ENCODE results near the gene CCDC107. TPM values are rescaled to one million over a fixed set of nuclear protein-coding genes. Genes with fewer than 3 reads are reported as not detected.

The CCDC107 gene
- total RNA-seq, 1 experiment from 2014 or later, result 12.0 TPM

- H3K79me1 ChIP-seq (ENCODE audit: insufficient read depth, low read depth, low read length, poor library complexity, severe bottlenecking), result no peaks in the 10 kb centered on the region
- peaks cover 0 to 49% (median 40%) of the 10 kb centered on the region in 3 experiments for H3K36me3 Mint-ChIP-seq (ENCODE audit: insufficient read depth in 1 of 3, low read depth in 3 of 3)
- WGBS (ENCODE audit: extremely low coverage, insufficient read length, low lambda C conversion rate), result no CpG with 5 or more reads among the region's 26 CpGs
- no peak overlapping the region for H3K56ac ChIP-seq (ENCODE audit: insufficient read length, low read depth, low read length)
- H3K4me1 ChIP-seq (ENCODE audit: insufficient read depth, low read length), result no peaks in the 10 kb centered on the region
- no peak overlapping the region for H3K18ac ChIP-seq (ENCODE audit: insufficient read length, low read depth, low read length)
- H3K4me2 ChIP-seq (ENCODE audit: insufficient read depth, insufficient read length, low read length), result no peak overlapping the region
- H3K4ac ChIP-seq (ENCODE audit: low read depth, low read length), result no peak overlapping the region
- no peaks in the 10 kb centered on the region for H3K9me3 Mint-ChIP-seq
- no peaks in the 10 kb centered on the region for H3K79me2 ChIP-seq (ENCODE audit: insufficient read depth, low read length)
- H2BK12ac ChIP-seq (ENCODE audit: insufficient read length, low read depth, low read length), result no peak overlapping the region
- no peak overlapping the region for H3K23ac ChIP-seq (ENCODE audit: insufficient read length, low read depth, low read length)
- no peak for DNase-seq
- H3K27ac ChIP-seq (ENCODE audit: insufficient read length, low read depth, low read length), result no peak overlapping the region
- H4K5ac ChIP-seq (ENCODE audit: insufficient read length, low read depth, low read length), result no peak overlapping the region
- no peak overlapping the region for H2BK120ac ChIP-seq (ENCODE audit: low read depth, low read length, poor library complexity, severe bottlenecking)
- no peak overlapping the region for H3T11ph ChIP-seq (ENCODE audit: low read length)
- H3K14ac ChIP-seq (ENCODE audit: insufficient read depth, low read length), result no peak overlapping the region
- H3K4me3 Mint-ChIP-seq, result no peak overlapping the region
- H3K9ac ChIP-seq (ENCODE audit: extremely low read depth, insufficient read length, low read length), result no peak overlapping the region
- H4K8ac ChIP-seq (replicated peaks; ENCODE audit: insufficient read length, low read depth, low read length), result no peak overlapping the region
- no peak overlapping the region for H2BK20ac ChIP-seq (ENCODE audit: low read depth, low read length, poor library complexity, severe bottlenecking)
- no peaks in the 10 kb centered on the region for H4K20me1 ChIP-seq (ENCODE audit: control insufficient read depth, insufficient read depth, insufficient read length)
- H2BK5ac ChIP-seq (ENCODE audit: insufficient read length, low read length), result no peak overlapping the region
- no peaks in the 10 kb centered on the region for H3K9me3 ChIP-seq (ENCODE audit: control insufficient read depth, low read depth, low read length)
- H4K91ac ChIP-seq (ENCODE audit: insufficient read length, low read depth, low read length), result no peak overlapping the region
- H3K27me3 Mint-ChIP-seq (ENCODE audit: low read depth), result no peaks in the 10 kb centered on the region
- no peaks in the 10 kb centered on the region for H3K23me2 ChIP-seq (ENCODE audit: insufficient read length, low read depth, low read length, poor library complexity, severe bottlenecking)
- no peak overlapping the region for H3K27ac Mint-ChIP-seq
- H2BK15ac ChIP-seq (ENCODE audit: low read depth, low read length), result no peak overlapping the region
- H3K4me1 Mint-ChIP-seq, result no peaks in the 10 kb centered on the region
- TF ChIP-seq CTCF (conservative IDR thresholded peaks at IDR 0.05), result no peak
- no peaks in the 10 kb centered on the region for H3K27me3 ChIP-seq (ENCODE audit: insufficient read depth, low read length)
- no peak overlapping the region for H2AFZ ChIP-seq (ENCODE audit: low read length)
- no peak overlapping the region for H2AK5ac ChIP-seq (ENCODE audit: insufficient read length, low read length)
Observed at GRCh38 chr9:35703906-35704672, 46.0 kb downstream of the CCDC107 start.

Measured in H9 (cell line).